IPS-NIHi7 (cell line): ENCODE data around the gene PPME1.
"Not testable (repeated sequence)": the region's sequence is repeated elsewhere in the genome, so short reads cannot be mapped to it uniquely, and the experiment has no call there.

ENCODE experiments used
- DNase-seq: peaks from one replicate; pipeline ENCODE4 v3.0.0; 2012; ENCODE audit warnings: mixed read lengths; ENCODE audit errors: extremely low spot score

Gene PPME1, protein sequence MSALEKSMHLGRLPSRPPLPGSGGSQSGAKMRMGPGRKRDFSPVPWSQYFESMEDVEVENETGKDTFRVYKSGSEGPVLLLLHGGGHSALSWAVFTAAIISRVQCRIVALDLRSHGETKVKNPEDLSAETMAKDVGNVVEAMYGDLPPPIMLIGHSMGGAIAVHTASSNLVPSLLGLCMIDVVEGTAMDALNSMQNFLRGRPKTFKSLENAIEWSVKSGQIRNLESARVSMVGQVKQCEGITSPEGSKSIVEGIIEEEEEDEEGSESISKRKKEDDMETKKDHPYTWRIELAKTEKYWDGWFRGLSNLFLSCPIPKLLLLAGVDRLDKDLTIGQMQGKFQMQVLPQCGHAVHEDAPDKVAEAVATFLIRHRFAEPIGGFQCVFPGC

DNA sequence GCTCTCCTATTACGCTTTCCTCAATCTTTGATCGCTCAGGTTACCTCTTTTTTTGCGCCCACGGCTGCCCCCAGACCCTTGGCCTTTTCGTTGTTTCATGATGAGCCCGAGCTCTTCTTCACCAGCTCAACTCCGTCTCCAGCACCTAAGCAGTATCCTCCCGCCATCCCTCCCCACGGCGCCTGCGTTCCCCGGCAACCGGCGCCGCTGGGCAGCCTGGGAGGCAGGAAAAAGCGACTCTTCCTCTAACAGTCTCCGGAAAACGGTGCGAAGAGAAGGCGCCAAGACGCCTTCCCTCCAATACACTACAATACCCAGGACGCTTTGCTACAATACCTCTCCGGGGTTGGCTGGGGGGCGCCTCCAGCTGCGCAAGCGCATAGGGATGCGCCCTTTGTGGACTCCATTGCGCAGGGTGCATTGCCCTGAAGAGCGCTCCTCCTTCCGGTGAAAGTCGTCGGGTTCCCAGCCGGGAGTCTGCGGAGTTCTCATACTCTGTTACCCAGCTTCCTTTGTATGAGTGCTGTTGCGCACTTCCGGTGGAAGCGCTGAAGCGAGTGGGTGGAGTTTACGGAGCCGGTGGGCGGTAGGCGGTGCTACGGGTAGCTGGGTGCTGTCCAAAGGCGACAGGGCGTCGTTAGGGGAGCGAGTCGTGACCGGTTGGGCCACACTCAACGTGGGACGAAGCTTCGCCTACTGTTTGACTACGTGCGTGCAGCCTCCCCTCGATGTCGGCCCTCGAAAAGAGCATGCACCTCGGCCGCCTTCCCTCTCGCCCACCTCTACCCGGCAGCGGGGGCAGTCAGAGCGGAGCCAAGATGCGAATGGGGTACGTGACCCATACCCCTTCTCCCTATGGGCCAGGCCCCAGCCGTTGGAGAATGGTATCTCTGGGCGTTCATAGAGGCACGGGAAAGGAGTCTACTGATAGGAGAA, at the start of gene PPME1, which contains the start of gene C2CD3:
Gene PPME1, plus strand, starts transcription at position 596 of the 936 bp plus-strand sequence. Its CDS starts 133 bp downstream, at position 729.
Gene C2CD3, minus strand, starts transcription at position 309 of the 936 bp plus-strand sequence. Its CDS starts 210 bp downstream, at position 99.
- peak; percentile 95 for DNase-seq

DNA sequence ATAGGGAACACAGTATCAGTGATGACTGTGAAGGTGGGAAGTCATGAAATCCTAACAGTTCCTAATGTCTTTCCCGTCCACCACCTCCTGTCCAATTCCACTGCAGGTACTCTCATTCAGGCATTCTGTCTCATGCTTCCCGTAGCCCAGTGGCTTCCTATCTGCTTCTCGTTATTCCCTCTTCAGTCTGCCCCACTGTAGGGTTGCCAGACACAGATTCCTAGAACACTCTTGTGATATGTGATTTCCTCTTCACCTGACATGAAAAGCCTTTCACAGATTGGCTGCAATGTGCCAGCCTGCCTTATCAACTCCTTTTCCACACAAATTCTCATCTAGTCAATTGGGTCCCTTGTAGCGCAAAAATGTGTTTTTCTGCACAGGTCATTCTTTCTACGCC, 49.3 kb upstream of the PPME1 start:
- no peak for DNase-seq

DNA sequence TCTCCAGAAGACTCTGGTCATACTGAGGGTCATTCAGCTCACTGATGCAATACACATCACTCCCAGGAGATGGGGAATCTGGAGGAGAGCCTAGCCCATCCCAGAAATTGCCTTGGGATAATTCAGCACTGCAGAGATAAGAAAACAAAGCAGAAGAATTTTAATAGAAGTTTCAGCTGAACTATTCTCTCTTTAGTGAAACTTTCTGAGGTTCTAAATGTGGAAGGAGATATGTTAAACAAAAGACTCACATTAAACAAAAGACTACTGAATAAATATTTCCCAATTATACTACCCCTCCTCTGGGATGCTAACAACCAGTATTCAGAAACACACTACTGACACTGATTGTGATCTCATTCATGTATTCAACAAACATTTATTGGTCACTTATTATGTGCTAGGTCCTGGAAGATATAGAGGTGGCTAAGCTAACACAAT, 48.1 kb upstream of the PPME1 start:
- DNase-seq: no peak

DNA sequence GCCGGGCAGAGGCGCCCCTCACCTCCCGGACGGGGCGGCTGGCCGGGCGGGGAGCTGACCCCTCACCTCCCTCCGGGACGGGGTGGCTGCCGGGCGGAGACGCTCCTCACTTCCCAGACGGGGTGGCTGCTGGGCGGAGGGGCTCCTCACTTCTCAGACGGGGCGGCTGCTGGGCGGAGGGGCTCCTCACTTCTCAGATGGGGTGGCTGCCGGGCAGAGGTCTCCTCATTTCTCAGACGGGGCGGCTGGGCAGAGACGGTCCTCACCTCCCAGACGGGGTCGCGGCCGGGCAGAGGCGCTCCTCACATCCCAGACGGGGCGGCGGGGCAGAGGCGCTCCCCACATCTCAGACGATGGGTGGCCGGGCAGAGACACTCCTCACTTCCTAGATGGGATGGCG, 42.0 kb upstream of the PPME1 start:
- DNase-seq: not testable (repeated sequence)

DNA sequence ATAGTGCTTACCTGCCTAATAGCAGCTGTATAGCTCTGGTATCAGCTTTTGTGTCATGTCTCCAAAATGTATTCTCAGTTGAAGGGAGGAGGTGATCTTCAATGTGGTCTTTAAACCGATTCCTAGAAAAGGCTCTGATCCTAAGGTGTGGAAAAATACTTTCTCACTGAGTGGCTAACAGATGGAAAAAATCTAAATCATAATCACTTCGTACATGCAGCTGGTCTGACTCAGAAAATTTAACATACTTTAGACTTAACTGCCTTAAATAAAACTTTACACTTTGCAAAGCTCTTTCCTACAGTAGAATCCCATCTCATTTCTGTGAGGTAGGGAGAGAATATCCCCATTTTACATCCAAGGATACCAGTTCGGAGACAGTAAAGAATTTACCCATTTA, 38.3 kb upstream of the PPME1 start:
- no peak for DNase-seq

DNA sequence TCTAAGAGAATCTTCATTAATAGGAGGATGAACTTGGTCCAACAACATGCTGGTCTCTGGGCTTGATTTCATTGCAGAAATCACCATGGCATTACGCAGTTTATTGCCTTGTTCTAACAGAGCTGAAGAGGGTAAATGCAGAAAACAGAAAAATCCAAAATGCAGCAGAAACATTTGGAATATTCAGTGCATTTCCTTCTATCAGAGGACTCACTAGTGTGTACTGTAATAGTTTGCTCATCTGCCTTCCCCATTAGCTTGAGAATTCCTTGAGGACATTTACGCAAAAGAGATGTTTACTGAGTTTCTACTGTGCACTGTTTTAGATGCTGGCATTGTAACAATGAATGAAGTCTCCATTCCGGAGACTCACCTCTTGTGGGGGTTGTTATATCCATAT, 37.7 kb upstream of the PPME1 start:
- no peak for DNase-seq

DNA sequence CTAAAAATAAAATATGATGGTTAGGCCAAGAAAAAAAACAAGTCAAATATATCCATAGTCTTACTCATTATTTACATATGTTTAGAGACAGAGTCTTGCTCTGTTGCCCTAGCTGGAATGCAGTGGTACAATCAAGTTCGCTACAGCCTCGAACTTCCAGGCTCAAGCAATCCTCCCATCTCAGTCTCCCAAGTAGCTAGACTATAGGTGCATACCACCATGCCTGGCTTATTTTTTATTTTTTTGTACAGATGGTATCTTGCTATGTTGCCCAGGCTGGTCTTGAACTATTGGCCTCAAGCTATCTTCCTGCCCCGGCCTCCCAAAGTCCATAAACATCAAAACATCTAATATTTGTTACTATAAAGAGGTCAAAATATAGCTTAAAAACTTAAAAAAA, 36.4 kb upstream of the PPME1 start:
- no peak for DNase-seq

DNA sequence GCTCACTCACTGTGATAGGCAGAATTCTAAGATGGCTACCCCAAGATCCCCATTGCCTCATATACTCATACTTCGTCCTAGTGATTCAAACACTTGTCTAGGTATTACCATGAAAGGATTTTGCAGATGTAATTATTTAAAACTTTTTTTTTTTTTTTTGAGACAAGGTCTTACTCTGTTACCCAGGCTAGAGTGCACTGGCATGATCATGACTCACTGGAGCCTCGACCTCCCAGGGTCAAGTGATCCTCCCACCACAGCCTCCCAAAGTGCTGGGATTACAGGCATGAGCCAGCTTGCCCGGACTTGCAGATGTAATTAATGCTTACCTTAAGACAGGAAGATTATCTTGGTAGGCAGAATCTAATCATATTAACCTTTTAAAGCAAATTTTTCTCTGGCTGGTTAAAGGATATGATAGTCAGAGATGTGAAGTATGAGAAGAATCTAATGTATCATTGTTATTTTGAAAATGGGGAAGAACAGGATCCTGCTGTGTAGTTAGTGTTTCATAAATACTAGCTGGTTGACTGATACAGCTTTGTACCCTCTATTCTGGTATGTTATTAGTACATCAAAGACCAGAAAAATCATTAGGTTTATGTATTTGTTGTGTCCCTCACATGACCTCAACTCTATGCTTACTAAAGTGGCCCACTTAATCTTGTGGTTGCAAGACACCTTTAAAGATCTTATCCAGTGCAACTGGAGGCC, 35.8 kb upstream of the PPME1 start:
- no peak for DNase-seq

DNA sequence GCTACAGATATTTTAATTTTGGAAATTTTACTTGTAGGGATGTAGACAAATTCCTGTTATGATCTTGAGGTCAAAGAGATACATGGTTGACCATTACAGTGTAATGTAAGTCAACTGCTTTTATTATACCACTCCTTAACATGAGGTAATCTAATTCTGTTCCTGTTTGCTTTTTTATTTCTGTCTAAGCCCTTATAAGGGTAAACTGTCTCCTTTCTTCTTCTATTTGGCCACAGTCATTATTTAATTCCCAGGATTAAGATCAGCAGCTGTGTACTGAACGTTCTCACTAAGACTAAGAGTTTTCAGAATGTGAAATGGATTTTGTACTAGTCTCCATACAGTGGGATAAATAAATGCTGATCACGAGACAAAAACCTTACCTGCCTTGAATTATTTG, 33.1 kb upstream of the PPME1 start:
- DNase-seq: no peak

DNA sequence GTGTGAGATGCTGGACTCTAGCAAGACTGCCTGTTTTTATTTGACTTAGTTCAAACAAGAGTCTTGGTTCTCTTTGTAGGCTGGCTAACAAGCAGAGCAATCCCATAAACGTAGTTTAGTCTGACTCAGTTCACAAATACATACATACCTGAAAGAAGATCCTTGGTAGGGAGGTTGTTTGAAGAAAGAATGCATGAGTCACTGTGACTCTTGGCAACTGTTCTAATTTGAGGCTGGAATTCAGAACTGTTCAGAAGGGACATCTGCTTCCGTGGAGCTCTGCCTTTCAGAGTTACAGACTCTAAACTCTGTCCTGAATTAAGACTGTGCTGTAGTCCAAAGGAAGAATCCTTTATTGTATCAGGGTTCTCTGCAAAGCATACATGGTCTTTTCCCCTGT, 32.5 kb upstream of the PPME1 start:
- peak; percentile 12 for DNase-seq

DNA sequence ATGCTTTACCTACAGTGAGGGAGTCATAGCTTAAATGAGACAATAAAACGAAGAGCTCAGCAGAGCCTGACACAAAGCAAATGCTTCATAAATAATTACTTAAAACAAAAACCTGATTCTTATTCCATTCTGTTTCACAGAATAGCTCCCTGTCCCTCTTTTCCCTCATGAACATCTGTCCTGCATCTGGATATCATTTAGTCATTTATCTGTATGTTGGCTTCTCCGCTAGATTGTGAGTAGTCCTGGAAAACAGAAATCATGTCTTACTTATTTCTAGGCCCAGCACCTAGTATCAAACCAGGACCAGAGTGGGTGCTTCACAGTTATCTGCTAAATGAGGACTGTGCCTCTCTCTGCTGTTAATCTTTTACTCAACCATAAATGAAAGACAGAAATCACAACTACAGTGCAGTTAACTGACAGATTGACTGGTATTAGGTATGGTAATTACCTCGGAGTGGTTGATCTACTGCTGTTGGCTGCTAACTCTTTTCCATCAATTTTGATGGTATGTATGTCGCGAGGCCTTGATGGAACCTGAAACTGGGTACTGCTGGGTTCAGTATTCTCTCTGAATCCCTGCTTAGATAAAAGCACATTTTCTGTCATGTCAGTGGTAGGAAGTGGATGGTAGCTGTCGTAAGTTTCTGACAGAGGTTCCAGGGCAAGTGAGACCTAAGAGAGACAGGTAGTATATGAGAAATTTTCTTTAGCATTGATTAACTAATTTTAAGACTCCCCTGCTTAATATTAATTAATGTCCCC, 31.8 kb upstream of the PPME1 start:
- DNase-seq: no peak

DNA sequence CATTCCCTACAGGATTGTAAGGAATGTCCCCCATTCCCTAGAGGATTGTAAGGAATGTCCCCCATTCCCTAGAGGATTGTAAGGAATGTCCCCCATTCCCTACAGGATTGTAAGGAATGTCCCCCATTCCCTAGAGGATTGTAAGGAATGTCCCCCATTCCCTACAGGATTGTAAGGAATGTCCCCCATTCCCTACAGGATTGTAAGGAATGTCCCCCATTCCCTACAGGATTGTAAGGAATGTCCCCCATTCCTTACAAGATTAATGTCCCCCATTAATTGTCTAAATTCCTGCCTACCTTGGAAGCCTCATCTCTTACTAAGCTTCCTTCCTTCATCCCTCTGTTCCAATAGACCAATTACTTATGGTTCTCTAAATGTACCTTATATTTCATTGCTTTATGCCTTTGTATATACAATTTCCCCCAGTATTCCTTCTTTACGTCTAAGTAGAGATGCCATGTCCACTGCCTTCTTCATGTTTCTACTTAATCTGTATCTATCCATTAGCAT, 31.1 kb upstream of the PPME1 start:
- DNase-seq: not testable (repeated sequence)

DNA sequence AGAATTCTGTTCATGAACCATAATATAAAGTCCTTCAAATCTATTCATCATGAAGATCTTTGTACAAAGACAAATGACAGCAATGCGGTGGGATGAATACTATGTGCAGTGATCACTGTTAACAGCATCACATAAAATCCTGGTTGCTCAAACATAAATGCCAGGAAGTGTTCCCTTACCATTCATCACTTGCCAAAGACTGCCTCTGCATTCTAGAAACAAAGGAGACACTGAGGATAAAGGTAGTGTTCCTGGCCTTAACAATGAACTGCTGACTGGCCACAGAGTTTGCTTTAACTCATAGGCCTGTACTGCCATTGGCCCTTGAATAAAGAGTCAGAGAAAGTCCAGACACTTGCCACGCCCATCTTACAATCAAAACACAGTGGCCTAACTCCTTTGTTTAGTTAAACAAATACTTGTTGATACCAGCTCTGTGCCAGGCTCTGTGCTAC, 29.8 kb upstream of the PPME1 start:
- no peak for DNase-seq

DNA sequence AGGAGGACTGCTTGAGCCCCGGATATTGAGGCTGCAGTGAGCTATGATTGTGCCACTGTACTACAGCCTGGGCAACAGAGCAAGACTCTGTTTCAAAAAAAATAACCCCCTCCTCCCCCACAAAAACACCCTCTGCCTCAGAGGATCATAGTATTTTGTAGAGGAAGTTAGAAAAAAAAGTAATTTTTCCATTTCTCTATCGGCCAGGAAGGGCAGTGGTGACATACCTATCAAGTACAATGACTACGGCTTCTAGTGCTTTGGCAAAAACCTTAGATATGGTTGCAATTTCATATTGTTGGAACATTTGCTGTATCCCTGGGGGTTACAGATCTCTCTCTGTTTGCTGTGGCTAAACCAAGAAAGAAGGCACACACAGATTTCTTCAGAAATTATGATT, 29.2 kb upstream of the PPME1 start:
- no peak for DNase-seq

DNA sequence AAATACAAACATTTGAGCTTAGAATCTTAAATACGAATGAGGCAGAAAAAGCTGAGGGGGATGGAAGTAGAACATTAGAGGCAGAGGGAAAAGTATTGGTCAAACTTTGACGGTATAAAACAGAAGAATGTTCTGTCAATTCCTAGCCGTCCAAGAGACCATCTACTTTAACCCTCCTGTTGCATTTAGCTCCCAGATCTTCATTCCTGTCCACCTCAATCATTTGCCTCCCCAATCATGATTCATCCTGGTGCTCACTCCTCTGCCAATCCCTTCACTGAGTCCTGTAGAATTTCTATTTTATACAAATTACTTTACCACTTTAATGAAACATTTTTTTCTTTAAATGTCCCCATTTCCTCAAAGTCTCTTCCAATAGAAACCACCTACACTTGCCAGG, 28.5 kb upstream of the PPME1 start:
- DNase-seq: no peak

DNA sequence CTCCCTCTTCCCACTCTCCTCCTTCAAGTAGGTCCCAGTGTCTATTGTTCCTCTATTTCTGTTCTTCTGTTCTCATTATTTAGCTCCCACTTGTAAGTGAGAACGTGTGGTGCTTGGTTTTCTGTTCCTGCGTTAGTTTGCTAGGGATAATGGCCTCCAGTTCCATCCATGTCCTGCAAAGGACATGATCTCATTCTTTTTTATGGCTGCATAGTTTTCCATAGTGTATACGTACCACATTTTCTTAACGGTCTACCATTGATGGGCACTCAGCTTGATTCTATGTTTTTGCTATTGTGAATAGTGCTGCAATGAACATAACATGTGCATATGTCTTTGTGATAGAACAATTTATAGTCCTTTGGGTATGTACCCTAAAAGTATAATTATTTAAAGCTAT, 26.5 kb upstream of the PPME1 start:
- no peak for DNase-seq

DNA sequence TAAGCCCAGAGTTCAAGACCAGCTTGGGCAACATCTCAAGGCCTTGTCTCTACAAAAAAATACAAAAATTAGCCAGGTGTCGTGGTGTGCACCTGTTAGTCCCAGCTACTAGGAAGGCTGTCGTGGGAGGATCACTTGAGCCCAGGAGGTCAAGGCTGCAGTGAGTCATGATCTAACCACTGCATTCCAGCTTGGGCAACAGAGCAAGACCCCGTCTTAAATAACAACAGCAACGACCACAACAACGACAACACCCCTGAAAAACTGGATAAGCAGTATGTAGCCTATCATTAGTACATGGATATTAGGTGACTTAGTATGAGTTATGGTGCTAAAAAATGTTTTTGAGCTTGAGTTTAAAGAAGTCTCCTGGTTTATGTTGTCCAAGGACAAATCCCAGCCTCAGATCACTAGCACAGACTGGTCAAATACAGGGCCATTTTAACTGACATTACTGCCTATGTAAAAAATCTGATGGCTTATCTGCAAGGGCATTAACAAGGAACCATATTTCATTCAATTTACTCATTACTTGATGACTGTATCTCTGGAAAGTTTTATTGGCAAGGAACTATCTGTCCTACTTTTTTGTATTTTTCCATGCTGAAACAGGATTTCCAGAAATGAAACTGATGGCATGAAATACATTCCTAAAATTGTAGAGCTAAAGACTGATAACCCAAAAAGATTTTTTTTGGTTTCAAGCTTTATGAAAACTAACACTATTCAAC, 23.7 kb upstream of the PPME1 start:
- DNase-seq: no peak

DNA sequence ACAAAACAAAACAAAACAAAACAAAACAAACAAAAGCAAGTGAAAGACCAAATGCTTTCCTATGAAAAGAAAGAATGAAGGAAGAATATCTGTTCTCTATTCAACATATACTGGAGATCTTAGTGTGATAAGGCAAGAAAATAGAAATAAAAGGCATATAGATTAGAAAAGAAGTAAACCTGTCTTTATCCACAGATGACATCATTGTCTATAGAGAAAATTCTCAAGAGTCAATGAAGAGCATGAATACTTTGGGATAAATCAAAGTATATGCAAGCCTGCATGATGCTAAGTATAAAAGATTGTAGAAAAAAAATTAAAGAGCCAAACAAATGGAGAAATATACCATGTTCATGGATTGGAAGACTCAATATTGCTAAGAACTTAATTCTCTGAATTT, 17.9 kb upstream of the PPME1 start:
- DNase-seq: no peak

DNA sequence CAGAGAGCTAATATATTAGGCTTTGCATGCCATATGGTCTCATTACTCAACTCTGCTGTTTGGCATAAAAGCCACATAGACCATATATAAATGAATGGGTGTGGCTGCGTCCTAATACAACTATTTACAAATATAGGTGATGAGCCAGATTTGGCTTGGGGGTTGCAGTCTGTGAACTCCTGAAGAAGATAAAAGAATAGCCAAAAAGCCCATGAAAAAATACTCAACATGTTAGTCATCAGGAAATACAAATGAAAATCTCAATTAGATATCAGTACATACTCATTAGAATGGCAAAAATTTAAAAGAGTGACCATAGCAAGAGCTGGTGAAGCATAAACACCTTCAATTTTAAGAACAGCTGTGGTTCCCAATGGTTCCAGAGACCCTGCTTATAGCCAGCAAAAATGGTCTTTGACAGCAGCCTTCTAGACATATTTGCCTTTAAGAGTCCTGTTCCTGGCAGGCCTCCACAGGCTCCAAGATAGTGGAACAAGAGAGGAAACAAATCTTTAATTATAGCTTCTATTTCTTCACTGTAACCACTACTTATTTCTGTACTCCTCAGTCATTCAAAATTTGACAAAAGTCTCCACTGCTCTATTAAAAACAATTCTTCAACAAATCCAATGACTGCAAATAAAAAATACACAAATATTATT, 16.3 kb upstream of the PPME1 start:
- DNase-seq: no peak

DNA sequence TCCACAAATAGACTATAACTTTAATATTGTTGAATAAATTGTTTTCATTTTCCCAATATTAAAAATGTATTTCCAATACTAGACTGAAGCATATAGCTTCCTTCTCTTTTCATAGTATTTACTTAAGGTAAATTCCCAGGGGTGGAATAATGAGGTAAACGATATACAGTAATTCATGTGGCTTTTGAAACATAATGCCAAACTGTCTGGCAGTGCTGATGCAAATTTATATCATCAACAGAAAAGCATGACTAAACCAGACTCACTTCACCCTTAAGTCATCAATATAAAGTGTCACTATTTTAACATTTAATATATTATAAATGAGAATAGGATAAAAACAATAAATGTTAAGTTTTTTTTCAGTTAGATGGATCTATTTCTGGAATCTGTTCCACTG, 13.9 kb upstream of the PPME1 start:
- DNase-seq: no peak
